Measurements from ENCODE around the gene UBE2M.
A peak's percentile ranks its signal among the peaks of the same experiment; 100 is the strongest.
"Not testable (repeated sequence)": the region's sequence is repeated elsewhere in the genome, so short reads cannot be mapped to it uniquely, and the experiment has no call there.

The UBE2M gene

DNA sequence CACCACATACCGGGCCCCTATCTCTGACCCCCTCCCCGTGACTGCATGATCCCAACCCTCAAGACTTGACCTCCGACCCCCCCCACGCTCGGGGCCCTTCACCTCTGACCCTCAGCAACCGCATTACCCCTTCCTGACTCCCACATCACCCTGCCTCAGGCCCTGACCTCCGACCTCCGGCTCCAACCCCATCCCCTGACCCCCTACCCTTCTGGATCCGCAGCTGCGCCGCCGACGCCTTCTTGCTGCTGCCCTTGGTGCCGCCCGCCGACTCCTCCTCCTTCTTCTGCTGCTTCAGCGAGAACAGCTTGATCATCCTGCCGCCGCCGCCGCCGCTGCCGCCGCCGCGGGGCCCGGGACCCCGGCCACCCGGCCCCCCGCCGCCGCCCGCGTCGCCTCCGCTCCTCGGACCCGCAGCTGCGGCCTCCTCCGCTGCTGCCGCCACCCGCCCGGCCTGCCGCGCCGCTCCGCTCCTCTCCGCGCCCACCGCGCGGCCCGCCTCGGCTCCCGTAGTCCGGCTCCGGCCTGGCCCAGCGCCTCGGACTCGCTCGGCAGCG, at the start of gene UBE2M:
Gene UBE2M, minus strand, starts transcription at position 546 of the 557 bp plus-strand sequence. Its CDS starts 230 bp downstream, at position 316.
- peak within 1 kb of the TSS; percentile 96 for H3K4me2 ChIP-seq (ENCODE audit: low read depth, low read length, poor library complexity, severe bottlenecking)
- H3K4me1 ChIP-seq (ENCODE audit: insufficient read depth, low read length, poor library complexity, severe bottlenecking) = peaks cover 42% of the 10 kb centered on the region
- TF ChIP-seq, protein P1, sequence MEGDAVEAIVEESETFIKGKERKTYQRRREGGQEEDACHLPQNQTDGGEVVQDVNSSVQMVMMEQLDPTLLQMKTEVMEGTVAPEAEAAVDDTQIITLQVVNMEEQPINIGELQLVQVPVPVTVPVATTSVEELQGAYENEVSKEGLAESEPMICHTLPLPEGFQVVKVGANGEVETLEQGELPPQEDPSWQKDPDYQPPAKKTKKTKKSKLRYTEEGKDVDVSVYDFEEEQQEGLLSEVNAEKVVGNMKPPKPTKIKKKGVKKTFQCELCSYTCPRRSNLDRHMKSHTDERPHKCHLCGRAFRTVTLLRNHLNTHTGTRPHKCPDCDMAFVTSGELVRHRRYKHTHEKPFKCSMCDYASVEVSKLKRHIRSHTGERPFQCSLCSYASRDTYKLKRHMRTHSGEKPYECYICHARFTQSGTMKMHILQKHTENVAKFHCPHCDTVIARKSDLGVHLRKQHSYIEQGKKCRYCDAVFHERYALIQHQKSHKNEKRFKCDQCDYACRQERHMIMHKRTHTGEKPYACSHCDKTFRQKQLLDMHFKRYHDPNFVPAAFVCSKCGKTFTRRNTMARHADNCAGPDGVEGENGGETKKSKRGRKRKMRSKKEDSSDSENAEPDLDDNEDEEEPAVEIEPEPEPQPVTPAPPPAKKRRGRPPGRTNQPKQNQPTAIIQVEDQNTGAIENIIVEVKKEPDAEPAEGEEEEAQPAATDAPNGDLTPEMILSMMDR (conservative IDR thresholded peaks at IDR 0.05; ENCODE audit: low read length) = no peak
- no peak for TF ChIP-seq EZH2phosphoT487 (IDR thresholded peaks at IDR 0.05; ENCODE audit: borderline replicate concordance)
- H3K9me3 ChIP-seq (ENCODE audit: insufficient read depth, low read depth, low read length) = no peaks in the 10 kb centered on the region
- peaks cover 9% of the 10 kb centered on the region; the same call in 1 of the 2 replicates for H3K36me3 ChIP-seq (ENCODE audit: insufficient read depth, low read length)
- no peaks in the 10 kb centered on the region for H3K27me3 ChIP-seq (ENCODE audit: insufficient read depth, low read length, poor library complexity, severe bottlenecking)
- H3K4me3 ChIP-seq (ENCODE audit: low read length, poor library complexity, severe bottlenecking) = peak within 1 kb of the TSS; percentile 90
- peaks cover 18% of the 10 kb centered on the region; the same call in 1 of the 2 replicates for H3F3A ChIP-seq (ENCODE audit: low read depth)
- no peaks in the 10 kb centered on the region for H3K9me2 ChIP-seq (replicated peaks; ENCODE audit: low read depth, low read length)
- H2AFZ ChIP-seq (ENCODE audit: low read length) = peak within 1 kb of the TSS; percentile 71; the same call in 1 of the 2 replicates
- peaks cover 41% of the 10 kb centered on the region for H4K20me1 ChIP-seq (ENCODE audit: insufficient read depth, low read length, poor library complexity, severe bottlenecking)
- H3K9ac ChIP-seq (ENCODE audit: low read depth, low read length, poor library complexity, severe bottlenecking) = peak within 1 kb of the TSS; percentile 99
- H3K79me2 ChIP-seq (ENCODE audit: insufficient read depth, low read length) = peaks cover 59% of the 10 kb centered on the region

DNA sequence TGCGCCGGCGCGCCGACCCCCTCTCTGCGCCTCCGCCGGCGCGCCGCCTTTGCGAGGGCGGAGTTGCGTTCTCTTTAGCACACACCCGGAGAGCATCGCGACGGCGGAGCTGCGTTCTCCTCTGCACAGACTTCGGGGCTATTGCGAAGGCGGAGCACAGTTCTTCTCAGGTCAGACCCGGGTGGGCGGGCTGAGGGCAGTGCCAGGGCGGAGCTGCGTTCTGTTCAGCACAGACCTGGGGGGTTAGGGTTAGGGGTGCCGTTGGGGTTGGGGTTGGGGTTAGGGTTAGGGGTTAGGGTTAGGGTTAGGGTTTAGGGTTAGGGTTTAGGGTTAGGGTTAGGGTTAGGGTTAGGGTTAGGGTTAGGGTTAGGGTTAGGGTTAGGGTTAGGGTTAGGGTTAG, 48.8 kb upstream of the UBE2M start:
- not testable (repeated sequence) for H4K20me1 ChIP-seq (ENCODE audit: insufficient read depth, low read length, poor library complexity, severe bottlenecking); H3K9me3 ChIP-seq (ENCODE audit: insufficient read depth, low read depth, low read length); H3K4me1 ChIP-seq (ENCODE audit: insufficient read depth, low read length, poor library complexity, severe bottlenecking); H3K79me2 ChIP-seq (ENCODE audit: insufficient read depth, low read length); H3K9me2 ChIP-seq (replicated peaks; ENCODE audit: low read depth, low read length); H2AFZ ChIP-seq (ENCODE audit: low read length); H3K36me3 ChIP-seq (ENCODE audit: insufficient read depth, low read length); H3F3A ChIP-seq (ENCODE audit: low read depth); H3K9ac ChIP-seq (ENCODE audit: low read depth, low read length, poor library complexity, severe bottlenecking); H3K27me3 ChIP-seq (ENCODE audit: insufficient read depth, low read length, poor library complexity, severe bottlenecking); H3K4me2 ChIP-seq (ENCODE audit: low read depth, low read length, poor library complexity, severe bottlenecking); H3K4me3 ChIP-seq (ENCODE audit: low read length, poor library complexity, severe bottlenecking)

DNA sequence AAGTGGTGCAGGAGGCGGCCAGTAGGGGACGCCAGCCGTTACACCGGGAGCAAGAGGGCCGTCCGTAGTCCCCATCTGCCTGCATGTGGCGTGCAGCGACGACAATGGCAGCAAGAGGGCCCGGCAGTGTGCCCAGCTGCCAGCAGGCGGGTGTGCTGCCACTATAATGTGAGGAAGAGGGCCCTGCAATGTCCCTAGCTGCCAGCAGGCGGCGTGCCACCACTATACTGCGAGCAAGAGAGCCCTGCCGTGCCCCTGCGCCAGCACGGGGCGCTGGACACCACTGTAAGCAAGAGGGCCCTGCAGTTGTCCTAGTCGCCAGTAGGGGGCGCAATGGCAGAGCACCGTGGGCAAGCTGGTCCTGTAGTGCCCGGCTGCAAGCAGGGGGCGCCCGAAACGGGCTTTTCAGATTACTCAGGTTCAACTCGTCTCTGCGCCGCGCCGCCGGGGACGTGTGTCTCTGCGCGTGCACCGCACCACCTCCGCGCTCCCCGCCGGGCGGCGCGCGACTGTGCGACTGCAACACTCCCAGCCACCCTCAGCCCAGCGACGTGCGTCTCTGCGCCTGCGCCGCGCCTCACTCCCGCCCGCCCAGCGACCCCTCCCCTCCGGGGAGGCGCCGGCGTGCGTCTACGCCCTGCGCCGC, 48.0 kb upstream of the UBE2M start:
- H2AFZ ChIP-seq (ENCODE audit: low read length); H3K9ac ChIP-seq (ENCODE audit: low read depth, low read length, poor library complexity, severe bottlenecking); H4K20me1 ChIP-seq (ENCODE audit: insufficient read depth, low read length, poor library complexity, severe bottlenecking); H3K4me3 ChIP-seq (ENCODE audit: low read length, poor library complexity, severe bottlenecking); H3K4me1 ChIP-seq (ENCODE audit: insufficient read depth, low read length, poor library complexity, severe bottlenecking); H3K4me2 ChIP-seq (ENCODE audit: low read depth, low read length, poor library complexity, severe bottlenecking); H3K27me3 ChIP-seq (ENCODE audit: insufficient read depth, low read length, poor library complexity, severe bottlenecking); H3K36me3 ChIP-seq (ENCODE audit: insufficient read depth, low read length); H3F3A ChIP-seq (ENCODE audit: low read depth); H3K9me3 ChIP-seq (ENCODE audit: insufficient read depth, low read depth, low read length); H3K79me2 ChIP-seq (ENCODE audit: insufficient read depth, low read length); H3K9me2 ChIP-seq (replicated peaks; ENCODE audit: low read depth, low read length): not testable (repeated sequence)

DNA sequence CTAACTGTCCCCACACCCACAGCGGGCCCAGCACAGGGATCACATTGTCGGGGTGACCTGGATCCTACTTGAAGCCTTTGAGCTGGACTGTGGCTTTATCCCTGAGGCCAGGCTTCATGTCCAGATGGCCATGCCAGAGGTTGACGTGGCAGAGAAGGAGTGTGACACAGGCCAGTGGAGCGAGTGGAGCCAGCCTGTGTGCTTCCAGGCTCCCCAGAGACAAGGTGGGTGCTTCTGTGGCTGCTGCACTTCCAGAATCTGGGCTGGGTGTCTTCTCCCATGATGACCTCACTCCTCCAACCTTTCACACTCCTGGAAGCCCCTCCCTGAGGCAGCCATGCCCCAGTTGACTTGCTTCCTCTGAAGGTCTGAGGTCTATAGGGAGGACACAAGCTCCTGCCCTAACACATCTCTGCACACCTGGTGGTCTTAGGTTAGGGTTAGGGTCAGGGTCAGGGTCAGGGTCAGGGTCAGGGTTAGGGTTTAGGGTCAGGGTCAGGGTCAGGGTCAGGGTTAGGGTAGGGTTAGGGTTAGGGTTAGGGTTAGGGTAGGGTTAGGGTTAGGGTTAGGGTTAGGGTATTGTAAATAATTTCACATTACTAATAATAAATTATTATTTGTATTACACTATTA, 27.8 kb upstream of the UBE2M start:
- TF ChIP-seq, protein P1 (conservative IDR thresholded peaks at IDR 0.05; ENCODE audit: low read length) = no peak
- no peak for TF ChIP-seq EZH2phosphoT487 (IDR thresholded peaks at IDR 0.05; ENCODE audit: borderline replicate concordance)
- Histone ChIP-seq H2AFZ (ENCODE audit: low read length) (no peak overlapping the region), H3K79me2 (ENCODE audit: insufficient read depth, low read length) (no peaks in the 10 kb centered on the region), H3K4me3 (ENCODE audit: low read length, poor library complexity, severe bottlenecking) (no peak overlapping the region), H3K9me2 (replicated peaks; ENCODE audit: low read depth, low read length) (no peaks in the 10 kb centered on the region), H4K20me1 (ENCODE audit: insufficient read depth, low read length, poor library complexity, severe bottlenecking) (no peaks in the 10 kb centered on the region), H3K27me3 (ENCODE audit: insufficient read depth, low read length, poor library complexity, severe bottlenecking) (no peaks in the 10 kb centered on the region), H3K36me3 (ENCODE audit: insufficient read depth, low read length) (peaks cover 4% of the 10 kb centered on the region; the same call in 1 of the 2 replicates), H3K4me1 (ENCODE audit: insufficient read depth, low read length, poor library complexity, severe bottlenecking) (peaks cover 6% of the 10 kb centered on the region), H3K4me2 (ENCODE audit: low read depth, low read length, poor library complexity, severe bottlenecking) (no peak overlapping the region), H3F3A (ENCODE audit: low read depth) (no peaks in the 10 kb centered on the region), H3K9ac (ENCODE audit: low read depth, low read length, poor library complexity, severe bottlenecking) (peak overlapping the region; percentile 6), H3K9me3 (ENCODE audit: insufficient read depth, low read depth, low read length) (no peaks in the 10 kb centered on the region)

Data from Loucy (cell line).